Upper lobe of right lung (tissue), 1 donor: Measurements from ENCODE around the gene NKAPL. TPM values are rescaled to one million over a fixed set of nuclear protein-coding genes. Genes with fewer than 3 reads are reported as not detected.

ENCODE experiments used
- ATAC-seq: fragments of 200-7000 bp; cut with Tn5 transposase; one replicate; pipeline ENCODE4 v1.9.1; 2020; ENCODE audit warnings: mild to moderate bottlenecking, moderate library complexity
- DNase-seq: peaks from one replicate; pipeline ENCODE4 v3.0.0-alpha.2; 2020
- H3K27ac ChIP-seq: fragments of 200-600 bp; one replicate; pipeline ENCODE4 v1.8.0; 2022
- H3K27me3 ChIP-seq: fragments of 200-600 bp; one replicate; pipeline ENCODE4 v1.8.0; 2022; ENCODE audit warnings: mild to moderate bottlenecking
- H3K36me3 ChIP-seq: fragments of 200-600 bp; one replicate; pipeline ENCODE4 v1.8.0; 2022
- H3K4me1 ChIP-seq: fragments of 200-600 bp; one replicate; pipeline ENCODE4 v1.8.0; 2022
- H3K4me3 ChIP-seq: fragments of 200-600 bp; one replicate; pipeline ENCODE4 v1.8.0; 2022; ENCODE audit warnings: mild to moderate bottlenecking
- H3K9me3 ChIP-seq: fragments of 200-600 bp; one replicate; pipeline ENCODE4 v1.8.0; 2022
- CTCF ChIP-seq: fragments of 200-600 bp; IDR thresholded peaks from one replicate; pipeline ENCODE4 v1.8.0; 2022; ENCODE audit warnings: antibody characterized with exemption
- intact Hi-C: fragments of 100-400 bp; cut with DNase I; formaldehyde crosslinking; loops from one replicate; pipeline ENCODE4 v1.11.0; 2022
- total RNA-seq: library from RNA; stranded (reverse); fragmentation: NEBNext Ultra II Directional; extraction: Animal tissue kit (Norgen Biotek cat#: 25700); gene quantifications from one replicate; pipeline ENCODE4 v1.2.1, GENCODE V29; 2021
- donor health status: DM: no; HTN: yes; CAD: no; lungs with severe emphysema.

Gene NKAPL
- total RNA-seq, 1 donor from 2014 or later, result 0.87 TPM

- peaks cover 6% of the 10 kb centered on the region for H3K4me1 ChIP-seq
- H3K27me3 ChIP-seq, result peaks cover 45% of the 10 kb centered on the region
- no peaks in the 10 kb centered on the region for H3K9me3 ChIP-seq
- no peaks in the 10 kb centered on the region for H3K36me3 ChIP-seq
- TF ChIP-seq CTCF, result no peak
- no peak overlapping the region for H3K27ac ChIP-seq
- ATAC-seq (no peak), DNase-seq (no peak)
- intact Hi-C loops, result no loop called here
- H3K4me3 ChIP-seq, result no peak overlapping the region
These were observed 43.7 kb upstream of the NKAPL start for GRCh38 chr6:28215425-28215824.

GRCh38 chr6:28217890-28218289 is 41.2 kb upstream of the NKAPL start:
- no peaks in the 10 kb centered on the region for H3K9me3 ChIP-seq
- TF ChIP-seq CTCF, result no peak
- intact Hi-C loops, result no loop called here
- peaks cover 25% of the 10 kb centered on the region for H3K27me3 ChIP-seq
- no peaks in the 10 kb centered on the region for H3K36me3 ChIP-seq
- peaks cover 2% of the 10 kb centered on the region for H3K4me1 ChIP-seq
- peak overlapping the region; percentile 61 for H3K4me3 ChIP-seq
- no peak for ATAC-seq
- no peak for DNase-seq
- H3K27ac ChIP-seq, result no peak overlapping the region

- H3K27ac ChIP-seq, result peak overlapping the region; percentile 61
- H3K36me3 ChIP-seq, result no peaks in the 10 kb centered on the region
- intact Hi-C loops, result no loop called here
- peak overlapping the region; percentile 61 for H3K4me3 ChIP-seq
- H3K9me3 ChIP-seq, result no peaks in the 10 kb centered on the region
- no peak for TF ChIP-seq CTCF
- ATAC-seq (peak; percentile 98), DNase-seq (peak; percentile 93)
- H3K4me1 ChIP-seq, result no peaks in the 10 kb centered on the region
- peaks cover 24% of the 10 kb centered on the region for H3K27me3 ChIP-seq
These were observed 40.5 kb upstream of the NKAPL start for GRCh38 chr6:28218312-28219248.

GRCh38 chr6:28220257-28221133 is 38.6 kb upstream of the NKAPL start:
- no peaks in the 10 kb centered on the region for H3K36me3 ChIP-seq
- no peak for TF ChIP-seq CTCF
- peaks cover 4% of the 10 kb centered on the region for H3K4me1 ChIP-seq
- H3K9me3 ChIP-seq, result no peaks in the 10 kb centered on the region
- no peak for DNase-seq
- H3K4me3 ChIP-seq, result no peak overlapping the region
- intact Hi-C loops, result no loop called here
- peaks cover 10% of the 10 kb centered on the region for H3K27me3 ChIP-seq
- no peak overlapping the region for H3K27ac ChIP-seq
- no peak for ATAC-seq

- Histone ChIP-seq H3K36me3 (peaks cover 23% of the 10 kb centered on the region), H3K9me3 (no peaks in the 10 kb centered on the region), H3K4me3 (peak overlapping the region; percentile 77), H3K27ac (peak overlapping the region; percentile 67), H3K27me3 (peaks cover 5% of the 10 kb centered on the region), H3K4me1 (peaks cover 11% of the 10 kb centered on the region)
- no peak for DNase-seq
- no peak for TF ChIP-seq CTCF
- intact Hi-C loops, result no loop called here
- no peak for ATAC-seq
These were observed 34.7 kb upstream of the NKAPL start for GRCh38 chr6:28224131-28225055.
